Measurements from ENCODE around the gene NEURL4. TPM values are rescaled to one million over a fixed set of nuclear protein-coding genes. Genes with fewer than 3 reads are reported as not detected.
A peak's percentile ranks its signal among the peaks of the same experiment; 100 is the strongest.

The NEURL4 gene
- total and polyA plus RNA-seq, 2 donors (not counting 3 experiments of a cell fraction or from before 2014, with no cell fraction given): 32.0 to 44.9 TPM

DNA sequence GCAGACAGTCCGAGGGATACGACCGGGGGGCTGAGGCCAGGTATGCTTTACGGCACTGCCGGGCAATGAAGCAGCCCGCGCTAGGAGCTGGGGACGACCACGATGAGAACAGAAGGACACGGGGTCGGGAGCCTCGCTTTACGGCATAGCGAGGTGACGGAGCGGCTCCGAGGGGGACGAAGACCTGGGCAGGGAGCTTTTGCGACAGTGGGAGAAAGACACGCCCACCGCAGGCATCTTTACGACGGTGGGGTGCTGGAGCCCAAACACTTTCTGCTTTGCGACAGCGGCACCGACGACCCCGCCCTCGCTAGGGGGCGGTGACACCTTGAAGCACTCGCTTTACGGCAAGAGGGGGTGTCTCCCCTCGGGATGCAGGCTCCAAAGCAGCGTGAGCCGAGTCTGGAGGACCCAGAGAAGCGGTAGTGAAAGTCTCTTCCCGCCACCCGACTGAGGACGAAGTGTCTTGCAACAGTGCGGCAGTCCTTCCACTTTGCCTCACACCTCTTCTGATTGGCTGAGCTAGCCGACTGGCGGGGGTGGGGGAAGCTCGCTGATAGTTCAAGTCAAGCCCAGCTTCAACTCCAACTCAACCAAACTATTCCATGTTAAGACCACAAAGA lies 350 bp upstream of the NEURL4 start:
- POLR2A ChIA-PET: interaction anchor here (0.5 to 1.7 kb wide), 10 partner anchors 13 to 153 kb away, joined by 3 to 5 read pairs (median 4); partner anchors contain the start of genes GPS2, SLC2A4 and TMEM256
- peaks cover 10% of the 10 kb centered on the region for H3K79me2 ChIP-seq (ENCODE audit: control insufficient read depth, insufficient read depth, low read length)
- dilution Hi-C loops (cut with MboI; ENCODE audit: extremely low pct_ligation_motif_present, low sequenced_read_pairs) (no loop called here), intact Hi-C loops (cut with micrococcal nuclease) (loop anchor here (1.0 kb wide), 2 partner anchors 14 to 49 kb away; partner anchors contain the start of gene GPS2)
- peak overlapping the region; percentile 71 for H3K27ac ChIP-seq (ENCODE audit: insufficient read depth, low read depth, low read length)
- peak overlapping the region; percentile 80 to 86 (median 81) for H3K4me3 ChIP-seq (replicated peaks in 1 of 3; ENCODE audit: insufficient read depth in 1 of 3, low read depth in 1 of 3, low read length in 3 of 3)
- peak overlapping the region; percentile 97 for H2AFZ ChIP-seq (ENCODE audit: low read depth, low read length)
- TF ChIP-seq MYC (IDR thresholded peaks at IDR 0.05; ENCODE audit: low read depth, low read length) (peak; percentile 1), POLR2AphosphoS5 (IDR thresholded peaks at IDR 0.05; ENCODE audit: insufficient read depth, low read depth, low read length) (no peak)
- TF ChIP-seq, protein P1, sequence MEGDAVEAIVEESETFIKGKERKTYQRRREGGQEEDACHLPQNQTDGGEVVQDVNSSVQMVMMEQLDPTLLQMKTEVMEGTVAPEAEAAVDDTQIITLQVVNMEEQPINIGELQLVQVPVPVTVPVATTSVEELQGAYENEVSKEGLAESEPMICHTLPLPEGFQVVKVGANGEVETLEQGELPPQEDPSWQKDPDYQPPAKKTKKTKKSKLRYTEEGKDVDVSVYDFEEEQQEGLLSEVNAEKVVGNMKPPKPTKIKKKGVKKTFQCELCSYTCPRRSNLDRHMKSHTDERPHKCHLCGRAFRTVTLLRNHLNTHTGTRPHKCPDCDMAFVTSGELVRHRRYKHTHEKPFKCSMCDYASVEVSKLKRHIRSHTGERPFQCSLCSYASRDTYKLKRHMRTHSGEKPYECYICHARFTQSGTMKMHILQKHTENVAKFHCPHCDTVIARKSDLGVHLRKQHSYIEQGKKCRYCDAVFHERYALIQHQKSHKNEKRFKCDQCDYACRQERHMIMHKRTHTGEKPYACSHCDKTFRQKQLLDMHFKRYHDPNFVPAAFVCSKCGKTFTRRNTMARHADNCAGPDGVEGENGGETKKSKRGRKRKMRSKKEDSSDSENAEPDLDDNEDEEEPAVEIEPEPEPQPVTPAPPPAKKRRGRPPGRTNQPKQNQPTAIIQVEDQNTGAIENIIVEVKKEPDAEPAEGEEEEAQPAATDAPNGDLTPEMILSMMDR (IDR thresholded peaks at IDR 0.05; ENCODE audit: extremely low read depth in 1 of 2, insufficient read depth in 1 of 2, low read depth in 1 of 2, low read length in 2 of 2): peak in 1 of 2 donors; percentile 6
- TF ChIP-seq, protein P2, sequence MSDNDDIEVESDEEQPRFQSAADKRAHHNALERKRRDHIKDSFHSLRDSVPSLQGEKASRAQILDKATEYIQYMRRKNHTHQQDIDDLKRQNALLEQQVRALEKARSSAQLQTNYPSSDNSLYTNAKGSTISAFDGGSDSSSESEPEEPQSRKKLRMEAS (IDR thresholded peaks at IDR 0.05; ENCODE audit: insufficient read depth, insufficient read length): peak; percentile 38
- no peaks in the 10 kb centered on the region for H3K9me3 ChIP-seq (replicated peaks; ENCODE audit: control insufficient read depth, insufficient read depth, low read length)
- no peaks in the 10 kb centered on the region for H4K20me1 ChIP-seq (replicated peaks; ENCODE audit: control insufficient read depth, extremely low read depth, insufficient read depth, low read length)
- DNase-seq (ENCODE audit: low read depth, low spot score) (peak; percentile 99), FAIRE-seq (peak; percentile 99)
- peaks cover 0 to 2% of the 10 kb centered on the region in 2 experiments for H3K27me3 ChIP-seq (ENCODE audit: control insufficient read depth in 2 of 2, insufficient read depth in 2 of 2, low read length in 2 of 2)
- H3K9me1 ChIP-seq (replicated peaks; ENCODE audit: control insufficient read depth, extremely low read depth, insufficient read depth, low read length): no peaks in the 10 kb centered on the region
- no TSS peak for BruUV-seq (replicated peaks)
- CTCF ChIA-PET: interaction anchor here (0.6 to 1.9 kb wide), 23 partner anchors 9 to 284 kb away, joined by 3 to 13 read pairs (median 4); partner anchors contain the start of genes GPS2, SLC2A4 and TMEM256
- H3K9ac ChIP-seq (replicated peaks; ENCODE audit: extremely low read depth, insufficient read depth, low read length): peak overlapping the region; percentile 46
- peaks cover 0 to 6% of the 10 kb centered on the region in 2 experiments for H3K36me3 ChIP-seq (ENCODE audit: control insufficient read depth in 2 of 2, extremely low read depth in 1 of 2, insufficient read depth in 2 of 2, low read length in 2 of 2)
- peak overlapping the region; percentile 95 for H3K4me2 ChIP-seq (ENCODE audit: insufficient read depth, low read length)
- H3K4me1 ChIP-seq (ENCODE audit: control insufficient read depth, extremely low read depth, insufficient read depth, low read length): peaks cover 10% of the 10 kb centered on the region

Measured in endothelial cell of umbilical vein (primary cell).